Hematopoietic multipotent progenitor cell (in vitro differentiated cells): ENCODE data around the gene CACNA2D3. TPM values are rescaled to one million over a fixed set of nuclear protein-coding genes. Genes with fewer than 3 reads are reported as not detected.

Experiments used
- DNase-seq, 3 donors: peaks; one replicate each; pipeline ENCODE4 v3.0.0-alpha.2; 2011 to 2015; ENCODE audit warnings: low read depth in 2 of 3, low spot score in 2 of 3
- total RNA-seq: library from RNA; depleted of rRNA; stranded (reverse); fragments of >200 nt; gene quantifications from one replicate; pipeline ENCODE4 v1.2.3, GENCODE V29; 2012

Gene CACNA2D3
- total RNA-seq, 1 donor: under 0.01 TPM

GRCh38 chr3:54212723-54213122 lies 90.4 kb downstream of the CACNA2D3 start:
- no peak for DNase-seq

GRCh38 chr3:54213907-54214306 lies 91.6 kb downstream of the CACNA2D3 start:
- no peak for DNase-seq

GRCh38 chr3:54214845-54215244 lies 92.5 kb downstream of the CACNA2D3 start:
- no peak for DNase-seq

- no peak for DNase-seq
Measured at GRCh38 chr3:54215521-54215920, 93.2 kb downstream of the CACNA2D3 start.

GRCh38 chr3:54217828-54218227 lies 95.5 kb downstream of the CACNA2D3 start:
- no peak for DNase-seq

- DNase-seq: no peak
Measured at GRCh38 chr3:54222316-54222715, 100.0 kb downstream of the CACNA2D3 start.

GRCh38 chr3:54223063-54223462 lies 100.7 kb downstream of the CACNA2D3 start:
- no peak for DNase-seq

- no peak for DNase-seq
Measured at GRCh38 chr3:54225841-54226528, 103.6 kb downstream of the CACNA2D3 start.

GRCh38 chr3:54228806-54229205 lies 106.5 kb downstream of the CACNA2D3 start:
- DNase-seq: no peak

- DNase-seq: no peak
Measured at GRCh38 chr3:54232618-54233017, 110.3 kb downstream of the CACNA2D3 start.

- DNase-seq: no peak
Measured at GRCh38 chr3:54235998-54236397, 113.6 kb downstream of the CACNA2D3 start.

GRCh38 chr3:54237109-54237508 lies 114.8 kb downstream of the CACNA2D3 start:
- DNase-seq: no peak

GRCh38 chr3:54237788-54238502 lies 115.6 kb downstream of the CACNA2D3 start:
- DNase-seq: no peak

GRCh38 chr3:54240309-54240708 lies 118.0 kb downstream of the CACNA2D3 start:
- no peak for DNase-seq

GRCh38 chr3:54243056-54243931 lies 120.9 kb downstream of the CACNA2D3 start:
- DNase-seq: no peak

GRCh38 chr3:54243960-54244682 lies 121.8 kb downstream of the CACNA2D3 start:
- DNase-seq: no peak

- DNase-seq: no peak
Measured at GRCh38 chr3:54251705-54252104, 129.4 kb downstream of the CACNA2D3 start.

GRCh38 chr3:54257125-54257720 lies 134.9 kb downstream of the CACNA2D3 start:
- DNase-seq: no peak

- no peak for DNase-seq
Measured at GRCh38 chr3:54259636-54260035, 137.3 kb downstream of the CACNA2D3 start.

GRCh38 chr3:54261141-54261540 lies 138.8 kb downstream of the CACNA2D3 start:
- no peak for DNase-seq
